HCT116 (cell line): ENCODE data around the gene ADIG. TPM values are rescaled to one million over a fixed set of nuclear protein-coding genes. Genes with fewer than 3 reads are reported as not detected.

ENCODE experiments used
- ATAC-seq: fragments of 200-7000 bp; cut with Tn5 transposase; 2 replicates; pipeline ENCODE4 v1.9.1; 2020; ENCODE audit warnings: mild to moderate bottlenecking, moderate library complexity
- BruUV-seq: library from RNA; stranded (reverse); fragments of 400-500 nt; replicated peaks from 2 replicates; lab custom pipeline; 2021; lab: Mats Ljungman, UMichigan
- CTCF ChIA-PET: fragments of 300-600 bp; sonication (Branson Sonifier 250); formaldehyde crosslinking; loops from one replicate; lab custom pipeline; 2021; ENCODE audit warnings: antibody characterized with exemption; lab: Charles Lee
- POLR2A ChIA-PET: fragments of 300-600, 350-600 bp; sonication (Branson Sonifier 250); formaldehyde crosslinking; loops from one replicate; lab custom pipeline; 2021; ENCODE audit warnings: antibody characterized with exemption; lab: Charles Lee
- RAD21 ChIA-PET, 2 experiments: fragments of 300-600 bp; sonication (Branson Sonifier 250); formaldehyde crosslinking; loops; one replicate each; lab custom pipeline; 2023; ENCODE audit warnings: low total read pairs in 2 of 2; ENCODE audit not compliant: uncharacterized antibody in 2 of 2, unreplicated experiment in 2 of 2, low non-redundant PET in 1 of 2; lab: Charles Lee
- DNase-seq: peaks from one replicate; pipeline ENCODE4 v3.0.0-alpha.2; 2010; ENCODE audit warnings: low read depth, low spot score
- H2AFZ ChIP-seq: fragments of 200-600 bp; shearing (Covaris generic), sonication (generic); 2 replicates; pipeline ENCODE4 v1.6.1; 2017; ENCODE audit warnings: low read depth, mixed run types, mixed read lengths, antibody characterized with exemption, low read length; ENCODE audit not compliant: poor library complexity, severe bottlenecking
- H3K27ac ChIP-seq: 2 replicates; pipeline ENCODE4 v1.5.1; 2012; ENCODE audit warnings: low read depth, low read length
- H3K27me3 ChIP-seq: fragments of 200-600 bp; sonication (generic); 2 replicates; pipeline ENCODE4 v1.6.1; 2016; ENCODE audit warnings: mixed run types, low read length, mixed read lengths; ENCODE audit not compliant: insufficient read depth
- H3K36me3 ChIP-seq, 2 experiments: fragments of 200-500 bp in 1 of 2; fragments of 200-600 bp in 1 of 2; sonication (Bioruptor generic) in 1 of 2; sonication (generic) in 1 of 2; 2 replicates each; pipeline versions ENCODE4 v1.5.1 to v1.6.1; 2014 to 2016; ENCODE audit warnings: low read length in 2 of 2, inconsistent platforms in 1 of 2, mixed read lengths in 1 of 2, mixed run types in 1 of 2; ENCODE audit not compliant: insufficient read depth in 2 of 2, control insufficient read depth in 1 of 2
- H3K4me1 ChIP-seq, 2 experiments: fragments of 200-600 bp in 1 of 2; sonication (generic) in 1 of 2; 2 replicates each; pipeline versions ENCODE4 v1.5.1 to v1.6.1; 2012 to 2017; ENCODE audit warnings: low read length in 2 of 2, inconsistent platforms in 1 of 2, mild to moderate bottlenecking in 1 of 2, mixed read lengths in 1 of 2, mixed run types in 1 of 2, moderate library complexity in 1 of 2; ENCODE audit not compliant: insufficient read depth in 2 of 2, control insufficient read depth in 1 of 2
- H3K4me2 ChIP-seq: fragments of 200-600 bp; sonication (generic); 2 replicates; pipeline ENCODE4 v1.6.1; 2017; ENCODE audit warnings: mixed run types, low read length, mixed read lengths
- H3K4me3 ChIP-seq, 2 experiments: fragments of 200-600 bp in 1 of 2; sonication (generic) in 1 of 2; replicated peaks in 1 of 2; 2 replicates each; pipeline ENCODE4 v1.5.1; 2011 to 2016; ENCODE audit warnings: low read length in 2 of 2, control low read depth in 1 of 2, low read depth in 1 of 2, mild to moderate bottlenecking in 1 of 2, mixed read lengths in 1 of 2, mixed run types in 1 of 2
- H3K79me2 ChIP-seq: fragments of 200-600 bp; sonication (generic); 2 replicates; pipeline ENCODE4 v1.6.1; 2017; ENCODE audit warnings: mild to moderate bottlenecking, mixed run types, low read length, moderate library complexity, mixed read lengths; ENCODE audit not compliant: insufficient read depth
- H3K9ac ChIP-seq: fragments of 200-600 bp; sonication (generic); 2 replicates; pipeline ENCODE4 v1.6.1; 2016; ENCODE audit warnings: low read length, mixed read lengths
- H3K9me2 ChIP-seq: fragments of 200-600 bp; sonication (generic), shearing (Covaris generic); 2 replicates; pipeline ENCODE4 v1.6.1; 2017; ENCODE audit warnings: mixed run types, mild to moderate bottlenecking, moderate library complexity; ENCODE audit not compliant: insufficient read depth
- H3K9me3 ChIP-seq, 2 experiments: fragments of 200-500 bp in 1 of 2; fragments of 200-600 bp in 1 of 2; sonication (Bioruptor generic) in 1 of 2; sonication (generic) in 1 of 2; 2 replicates each; pipeline ENCODE4 v1.6.1; 2014 to 2017; ENCODE audit warnings: low read length in 2 of 2, mixed read lengths in 2 of 2, inconsistent platforms in 1 of 2, low read depth in 1 of 2, mild to moderate bottlenecking in 1 of 2, mixed run types in 1 of 2, moderate library complexity in 1 of 2; ENCODE audit not compliant: control insufficient read depth in 1 of 2, insufficient read depth in 1 of 2
- H4K20me1 ChIP-seq: fragments of 200-600 bp; sonication (generic), shearing (Covaris generic); 2 replicates; pipeline ENCODE4 v1.6.1; 2017; ENCODE audit warnings: mixed run types, mild to moderate bottlenecking, moderate library complexity; ENCODE audit not compliant: insufficient read depth
- ATF3 ChIP-seq: IDR thresholded peaks from 2 replicates; pipeline ENCODE4 v1.6.1; 2012
- CBX3 ChIP-seq: IDR thresholded peaks from 2 replicates; pipeline ENCODE4 v1.6.1; 2012; ENCODE audit warnings: low read depth
- CEBPB ChIP-seq: IDR thresholded peaks from 2 replicates; pipeline ENCODE4 v1.6.1; 2012; ENCODE audit warnings: low read depth
- EGR1 ChIP-seq: IDR thresholded peaks from 2 replicates; pipeline ENCODE4 v1.6.1; 2012; ENCODE audit warnings: low read depth
- ELF1 ChIP-seq: IDR thresholded peaks from 2 replicates; pipeline ENCODE4 v1.6.1; 2012; ENCODE audit warnings: low read depth, borderline replicate concordance
- EZH2 ChIP-seq: fragments of 200-600 bp; sonication (generic); IDR thresholded peaks from 2 replicates; pipeline ENCODE4 v1.6.1; 2017; ENCODE audit warnings: antibody characterized with exemption, mixed run types
- EZH2phosphoT487 ChIP-seq: fragments of 200-600 bp; IDR thresholded peaks from 2 replicates; pipeline ENCODE4 v1.6.1; 2018; ENCODE audit warnings: antibody characterized with exemption, borderline replicate concordance
- FOSL1 ChIP-seq: IDR thresholded peaks from 2 replicates; pipeline ENCODE4 v1.6.1; 2012; ENCODE audit warnings: low read depth
- JUND ChIP-seq: IDR thresholded peaks from 2 replicates; pipeline ENCODE4 v1.6.1; 2012
- MAX ChIP-seq: IDR thresholded peaks from 2 replicates; pipeline ENCODE4 v1.6.1; 2012
- POLR2AphosphoS5 ChIP-seq: IDR thresholded peaks from 2 replicates; pipeline ENCODE4 v1.6.1; 2011; ENCODE audit warnings: mild to moderate bottlenecking, low read depth, low read length, moderate library complexity
- SIN3A ChIP-seq: IDR thresholded peaks from 2 replicates; pipeline ENCODE4 v1.6.1; 2012; ENCODE audit warnings: low read depth
- SRF ChIP-seq: IDR thresholded peaks from 2 replicates; pipeline ENCODE4 v1.6.1; 2012; ENCODE audit warnings: low read depth
- YY1 ChIP-seq: IDR thresholded peaks from 2 replicates; pipeline ENCODE4 v1.6.1; 2011; ENCODE audit warnings: low read length, low read depth, moderate library complexity, mild to moderate bottlenecking; ENCODE audit not compliant: insufficient replicate concordance; ENCODE audit errors: extremely low read depth
- ZFX ChIP-seq: fragments of 450-650 bp; IDR thresholded peaks from 2 replicates; pipeline ENCODE4 v1.6.1; 2017
- ZNF274 ChIP-seq: fragments of 200-500 bp; sonication (Bioruptor generic); IDR thresholded peaks from 2 replicates; pipeline ENCODE4 v1.6.1; 2014; ENCODE audit warnings: mild to moderate bottlenecking, low read depth, low read length, inconsistent platforms
- intact Hi-C: fragments of 100-400 bp; cut with micrococcal nuclease; formaldehyde crosslinking; loops from 2 replicates; pipeline ENCODE4 v1.10.0; 2022
- total RNA-seq: library from RNA; stranded (reverse); gene quantifications from one replicate; pipeline ENCODE4 v1.2.1, GENCODE V29; 2021; ENCODE audit not compliant: unreplicated experiment

ADIG gene
- total RNA-seq, 1 experiment from 2014 or later, result not detected

- no peak for TF ChIP-seq EZH2phosphoT487
Measured at GRCh38 chr20:38569747-38570525, 11.1 kb upstream of the ADIG start (continued).

GRCh38 chr20:38573413-38573812, 7.6 kb upstream of the ADIG start:
- ATAC-seq (no peak), DNase-seq (no peak)
- Histone ChIP-seq H3K4me1 (no peaks in the 10 kb centered on the region), H3K9ac (no peak overlapping the region), H3K4me3 (no peak overlapping the region), H3K79me2 (no peaks in the 10 kb centered on the region), H3K9me3 (no peaks in the 10 kb centered on the region), H3K27me3 (no peaks in the 10 kb centered on the region), H3K4me2 (no peak overlapping the region), H2AFZ (no peak overlapping the region), H3K9me2 (no peaks in the 10 kb centered on the region), H4K20me1 (no peaks in the 10 kb centered on the region), H3K27ac (no peak overlapping the region), H3K36me3 (peaks cover 13 to 14% of the 10 kb centered on the region in 2 experiments; a peak in 3 of 4 replicates)
- intact Hi-C loops, result no loop called here
- CTCF ChIA-PET, result no interaction called here
- RAD21 ChIA-PET, result no interaction called here
- POLR2A ChIA-PET, result no interaction called here
- BruUV-seq, result no TSS peak
- TF ChIP-seq SIN3A (no peak), ELF1 (no peak), EZH2 (no peak)

GRCh38 chr20:38579219-38579910, 1.6 kb upstream of the ADIG start:
- H3K36me3 ChIP-seq, result peaks cover 10 to 11% of the 10 kb centered on the region in 2 experiments; a peak in 3 of 4 replicates
- H3K9me2 ChIP-seq, result no peaks in the 10 kb centered on the region
- no peak overlapping the region for H3K9ac ChIP-seq
- intact Hi-C loops, result no loop called here
- no peak for DNase-seq
- BruUV-seq, result no TSS peak
- H3K27ac ChIP-seq, result no peak overlapping the region
- no peak overlapping the region for H3K4me2 ChIP-seq
- RAD21 ChIA-PET, result no interaction called here
- ATAC-seq, result no peak
- no peak overlapping the region for H3K4me3 ChIP-seq
- POLR2A ChIA-PET, result no interaction called here
- H3K9me3 ChIP-seq, result no peaks in the 10 kb centered on the region
- CTCF ChIA-PET, result no interaction called here
- H4K20me1 ChIP-seq, result no peaks in the 10 kb centered on the region
- no peaks in the 10 kb centered on the region for H3K4me1 ChIP-seq
- H2AFZ ChIP-seq, result no peak overlapping the region
- H3K79me2 ChIP-seq, result no peaks in the 10 kb centered on the region
- 0 out of 2 replicates have a peak, but pooled peaks cover 2% of the 10 kb centered on the region for H3K27me3 ChIP-seq
- no peak for TF ChIP-seq JUND
- TF ChIP-seq EZH2phosphoT487, result no peak
- TF ChIP-seq ATF3, result no peak
- no peak for TF ChIP-seq SRF
- no peak for TF ChIP-seq CEBPB
- no peak for TF ChIP-seq ZNF274
- no peak for TF ChIP-seq MAX
- TF ChIP-seq CBX3, result no peak
- TF ChIP-seq POLR2AphosphoS5, result no peak; the same call in 1 of the 2 replicates
- TF ChIP-seq ELF1, result no peak
- no peak for TF ChIP-seq EGR1
- no peak for TF ChIP-seq EZH2
- no peak for TF ChIP-seq YY1
- TF ChIP-seq FOSL1, result no peak
- TF ChIP-seq ZFX, result no peak
